Hematopoietic multipotent progenitor cell treated with erythropoietin and hydrocortisone succinate and interleukin-3 and kit ligand, for 17 days (in vitro differentiated cells): ENCODE results near the gene CXCR6.

Experiments used
- DNase-seq: peaks from one replicate; pipeline ENCODE4 v3.0.0-alpha.2; 2015; ENCODE audit warnings: low spot score

CXCR6 gene

DNA sequence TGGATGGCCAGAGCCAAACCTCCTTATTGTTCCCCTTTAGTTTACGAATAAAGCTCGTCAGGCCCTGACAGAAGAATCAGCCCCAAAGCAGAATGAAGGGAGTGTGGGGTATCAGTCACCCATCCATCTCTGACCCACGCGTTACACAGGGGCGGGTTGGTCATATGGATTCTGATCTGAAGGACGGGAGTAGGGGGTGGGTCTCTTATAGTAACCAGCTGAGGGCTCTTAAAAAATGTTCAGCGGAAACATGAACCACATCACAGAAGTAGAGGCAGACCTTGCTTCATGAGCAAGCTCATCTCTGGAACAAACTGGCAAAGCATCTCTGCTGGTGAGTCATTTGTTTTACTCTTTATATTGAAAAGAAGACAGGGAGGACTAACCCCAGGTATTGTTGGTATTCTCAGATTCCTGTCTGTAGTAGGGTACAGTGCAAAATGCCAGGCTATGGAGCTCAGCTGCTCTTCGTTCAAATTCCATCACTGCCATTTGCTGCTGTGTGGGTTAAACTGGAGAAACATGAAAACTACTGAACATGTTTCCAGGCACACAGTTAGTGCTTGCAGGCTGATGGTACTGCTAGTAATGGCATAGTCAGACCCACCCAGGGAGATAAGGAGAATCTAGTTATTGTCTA, at the start of gene CXCR6:
Gene CXCR6 (plus strand): TSS at position 258 of the 640 bp plus-strand sequence. CDS start 3,018 bp downstream, outside the sequence.
- DNase-seq = no peak

DNA sequence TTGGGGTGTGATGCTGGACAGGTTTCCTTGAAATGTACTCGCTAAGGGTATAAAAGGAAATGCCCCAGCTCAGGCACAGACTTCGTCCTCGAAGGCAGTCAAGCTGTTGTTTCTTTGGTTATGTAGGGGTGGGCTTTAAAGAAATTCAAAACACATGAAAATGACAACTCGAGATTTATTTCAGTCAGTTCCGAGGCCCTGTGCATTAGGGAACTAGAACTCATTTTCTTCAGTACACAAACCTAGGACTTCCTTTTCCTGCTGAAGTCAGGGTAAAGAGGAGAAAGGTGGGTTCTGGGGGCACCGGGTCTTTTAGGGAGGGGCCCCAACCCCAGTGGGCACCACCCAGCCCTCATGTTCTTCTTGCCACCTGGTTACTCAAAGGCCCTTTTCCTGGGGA, 49.2 kb upstream of the CXCR6 start:
- DNase-seq = no peak

DNA sequence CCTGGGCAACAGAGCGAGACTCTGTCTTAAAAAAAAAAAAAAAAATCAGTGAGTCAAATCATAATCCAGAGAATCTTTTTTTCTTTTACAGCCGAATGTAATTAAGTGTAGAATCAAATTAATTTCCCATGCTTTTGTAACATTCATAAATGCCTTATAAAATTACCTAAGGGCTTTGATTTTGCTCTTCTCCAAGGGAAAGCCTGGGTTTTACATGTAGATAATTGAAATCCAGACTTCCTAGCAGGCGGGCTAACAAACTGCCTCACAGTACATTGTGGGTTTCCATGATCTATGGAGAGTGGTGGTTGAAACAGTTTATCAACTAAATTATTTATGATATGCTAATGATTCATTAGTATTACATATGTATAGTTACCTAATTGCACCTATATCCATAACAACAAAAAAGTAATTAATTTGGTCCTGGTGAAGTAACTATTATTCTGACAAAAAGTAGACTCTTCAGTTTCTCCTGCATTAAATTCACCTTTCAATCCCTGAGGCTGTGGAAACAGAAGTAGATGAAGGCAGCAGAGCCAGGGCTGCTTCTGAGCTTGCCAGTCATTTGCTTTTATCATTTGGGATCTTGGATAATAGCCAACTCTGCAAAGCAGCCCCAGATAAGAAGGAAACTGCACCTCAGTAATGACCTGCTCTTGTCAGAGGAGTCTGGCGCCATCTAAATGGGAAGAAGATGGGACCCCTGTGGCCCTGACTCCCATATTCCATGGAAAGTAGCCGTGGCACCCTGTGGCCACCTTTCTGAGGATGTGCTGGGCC, 47.4 kb upstream of the CXCR6 start:
- DNase-seq = no peak

DNA sequence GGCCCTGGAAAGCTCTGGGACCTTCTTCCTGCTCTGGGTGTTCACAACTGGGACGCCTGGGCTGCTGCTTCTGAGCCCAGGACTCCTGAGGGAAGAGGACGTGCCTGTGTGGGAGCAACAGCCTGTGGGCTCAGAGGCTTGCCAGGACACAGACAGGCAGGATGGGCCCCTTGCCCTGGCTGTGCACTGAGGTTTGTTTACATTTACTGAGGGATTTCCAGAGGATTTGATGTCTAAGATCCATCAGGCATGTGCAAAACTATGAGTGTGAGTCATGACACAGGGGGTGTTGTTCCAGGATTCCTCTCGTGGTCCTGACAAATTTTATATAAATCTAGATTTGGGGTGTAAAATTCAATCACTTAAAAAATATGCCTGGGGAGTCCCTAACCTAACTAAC, 46.3 kb upstream of the CXCR6 start:
- DNase-seq = no peak

DNA sequence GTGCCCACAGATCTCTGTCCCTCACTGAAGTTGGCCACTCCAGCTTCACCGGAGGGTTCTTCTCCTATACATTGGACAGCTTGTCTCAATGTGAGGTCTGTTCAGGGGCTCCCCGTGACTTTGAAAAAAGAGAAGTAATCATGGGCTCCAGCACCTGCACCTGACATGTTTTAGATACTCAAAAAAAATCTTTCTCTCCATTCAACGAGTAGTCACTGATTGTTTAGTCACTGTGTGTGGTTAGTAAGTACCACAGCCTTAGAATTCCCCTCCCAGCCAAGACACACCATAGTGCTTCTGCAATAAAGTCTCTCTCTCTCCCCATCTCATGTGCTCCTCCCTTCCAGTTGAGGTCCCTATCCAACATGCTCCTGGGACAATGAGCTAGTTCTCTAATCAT, 38.3 kb upstream of the CXCR6 start:
- DNase-seq = no peak

DNA sequence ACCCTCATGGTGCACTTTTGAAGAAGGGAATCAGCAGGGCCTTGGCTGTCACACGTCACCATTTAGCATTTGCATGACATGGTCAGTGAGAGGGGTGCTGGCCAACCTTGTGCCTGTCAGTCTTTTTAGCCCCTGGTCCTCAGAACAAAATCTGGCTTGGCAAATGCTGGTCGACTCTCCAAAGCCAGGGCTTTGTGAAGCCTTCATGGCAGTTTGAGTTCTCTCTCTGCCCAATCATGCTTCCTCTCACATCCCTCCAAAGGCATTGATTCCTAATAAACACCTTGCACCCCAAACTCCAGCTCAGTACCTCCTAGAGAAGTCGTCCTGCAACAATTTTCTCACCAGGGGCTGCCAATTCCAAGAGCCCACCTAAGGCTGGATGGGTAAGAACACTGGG, 37.5 kb upstream of the CXCR6 start:
- DNase-seq = no peak

DNA sequence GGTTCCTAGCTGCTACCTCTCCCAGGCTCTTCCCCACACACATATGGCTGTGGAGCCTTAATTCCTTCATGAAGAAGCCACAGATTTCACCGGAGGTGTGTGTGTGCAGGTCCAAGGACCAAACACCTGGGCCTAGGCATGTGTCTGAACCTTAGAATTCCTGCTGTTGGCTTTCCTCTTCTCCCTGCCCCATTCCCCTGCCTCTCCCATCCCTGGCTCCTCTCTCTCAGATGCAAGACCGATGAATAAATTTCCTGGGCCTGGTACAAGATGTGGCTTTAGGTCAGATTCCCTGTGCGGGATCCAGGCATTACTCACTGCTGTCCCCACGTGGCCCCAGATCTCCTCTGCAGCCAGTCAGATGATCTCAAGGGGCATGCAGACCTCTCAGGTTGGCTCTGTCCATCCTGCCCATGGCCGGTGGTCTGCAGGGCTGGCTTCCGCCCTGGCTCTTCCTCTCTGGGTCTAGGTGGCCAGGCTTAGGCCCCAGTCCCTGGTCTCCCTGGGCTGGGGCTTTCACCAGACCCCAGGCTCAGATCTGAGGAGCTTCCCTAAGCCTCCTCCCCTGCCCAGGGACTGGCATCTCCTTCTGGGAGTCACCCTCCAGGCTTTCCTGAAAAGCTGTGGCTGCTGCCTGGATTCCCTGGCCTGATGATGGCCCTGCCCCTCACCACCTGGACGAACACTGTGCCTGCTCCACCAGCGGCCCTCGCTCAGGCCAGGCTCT, 36.4 kb upstream of the CXCR6 start:
- DNase-seq = no peak

DNA sequence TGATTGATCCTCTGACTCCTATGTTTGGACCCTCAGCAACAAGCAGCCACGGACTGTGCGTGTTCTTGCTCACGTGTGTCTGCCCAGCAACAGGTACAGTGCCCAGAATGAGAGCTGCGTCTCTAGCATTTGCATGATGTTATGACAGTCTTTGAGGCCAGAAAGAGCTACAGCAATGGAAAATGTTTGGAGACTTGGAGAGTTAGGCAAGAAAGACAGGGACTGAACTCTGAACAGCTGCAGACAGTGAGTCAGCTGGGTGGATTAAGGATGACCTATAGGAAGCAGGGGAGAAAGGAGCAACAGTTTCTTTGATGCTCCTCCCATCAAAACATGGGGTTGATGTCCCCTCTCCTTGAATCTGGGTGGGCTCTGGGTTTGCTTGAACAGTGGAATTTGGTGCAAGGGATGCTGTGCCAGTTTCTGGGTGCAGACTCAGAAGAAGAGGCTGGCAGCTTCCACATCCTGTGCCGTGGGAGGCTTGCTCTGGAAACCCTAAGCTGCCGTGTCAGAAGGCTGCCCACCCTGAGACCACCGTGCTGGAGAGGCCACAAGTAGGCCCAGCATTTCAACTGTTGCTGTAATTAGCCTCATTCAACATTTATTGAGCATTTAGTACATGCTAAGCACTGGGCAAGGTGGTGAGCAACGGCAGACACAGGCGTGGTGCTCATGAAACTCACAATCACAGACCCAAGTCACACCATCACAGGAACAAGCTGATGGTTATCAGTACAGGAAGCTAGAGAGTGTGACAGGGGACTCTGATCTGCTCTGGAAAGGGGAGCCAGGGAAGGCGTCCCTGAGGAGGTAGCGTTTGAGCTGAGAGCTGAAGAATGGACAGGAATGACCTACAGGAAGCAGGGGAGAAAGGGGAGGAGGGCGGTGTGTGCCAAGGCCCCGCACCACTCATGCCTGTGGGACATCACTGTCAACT, 35.2 kb upstream of the CXCR6 start:
- DNase-seq = no peak

DNA sequence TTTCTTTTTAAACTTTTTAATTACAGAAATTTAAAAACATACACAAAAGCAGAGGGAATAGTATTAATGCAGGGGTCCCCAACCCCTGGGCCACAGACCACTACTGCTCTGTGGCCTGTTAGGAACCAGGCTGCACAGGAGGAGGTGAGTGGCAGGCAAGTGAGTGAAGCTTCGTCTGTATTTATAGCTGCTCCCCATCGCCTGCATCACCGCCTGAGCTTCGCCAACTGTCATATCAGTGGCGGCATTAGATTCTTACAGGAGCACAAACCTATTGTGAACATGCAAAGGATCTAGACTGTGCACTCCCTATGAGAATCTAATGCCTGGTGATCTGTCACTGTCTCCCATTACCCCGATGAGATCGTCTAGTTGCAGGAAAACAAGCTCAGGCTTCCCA, 34.5 kb upstream of the CXCR6 start:
- DNase-seq = no peak

DNA sequence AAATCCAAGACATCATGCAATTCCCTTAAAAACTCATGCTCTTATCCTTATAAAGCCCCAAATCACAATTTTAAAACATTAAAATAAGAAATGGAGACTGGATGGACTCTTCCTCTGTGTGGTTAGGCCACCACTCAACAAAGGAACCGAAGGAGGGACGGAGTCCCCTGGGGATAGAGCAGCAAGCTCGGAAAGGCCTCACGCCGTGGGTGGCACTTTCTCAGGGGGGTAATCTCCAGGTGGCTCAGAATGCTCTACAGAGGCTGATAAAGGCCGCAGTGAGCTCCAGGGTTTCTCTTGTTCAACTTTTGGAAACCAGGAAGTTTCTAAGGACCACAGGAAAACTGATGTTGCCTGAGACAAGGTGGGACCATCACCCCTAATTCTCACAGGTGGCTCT, 33.7 kb upstream of the CXCR6 start:
- DNase-seq = no peak

DNA sequence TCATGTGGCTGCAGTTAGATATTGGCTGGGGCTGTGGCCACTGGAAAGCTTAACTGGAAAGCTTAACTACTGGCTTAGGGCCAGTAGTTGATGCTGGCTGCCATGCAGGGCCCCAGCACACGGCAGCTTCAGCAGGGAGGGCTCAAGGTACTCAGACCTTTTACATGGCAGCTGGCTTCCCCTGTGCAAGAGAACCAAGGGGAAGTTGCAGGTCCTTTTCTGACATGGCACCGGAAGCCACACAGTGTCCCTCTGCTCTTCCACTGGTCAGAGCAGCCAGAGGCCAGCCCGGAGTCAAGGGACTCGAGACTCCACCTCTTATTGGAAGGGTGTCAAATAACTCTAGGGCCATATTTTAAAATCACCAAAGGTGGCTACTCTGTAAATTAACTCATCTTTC, 32.4 kb upstream of the CXCR6 start:
- no peak for DNase-seq

DNA sequence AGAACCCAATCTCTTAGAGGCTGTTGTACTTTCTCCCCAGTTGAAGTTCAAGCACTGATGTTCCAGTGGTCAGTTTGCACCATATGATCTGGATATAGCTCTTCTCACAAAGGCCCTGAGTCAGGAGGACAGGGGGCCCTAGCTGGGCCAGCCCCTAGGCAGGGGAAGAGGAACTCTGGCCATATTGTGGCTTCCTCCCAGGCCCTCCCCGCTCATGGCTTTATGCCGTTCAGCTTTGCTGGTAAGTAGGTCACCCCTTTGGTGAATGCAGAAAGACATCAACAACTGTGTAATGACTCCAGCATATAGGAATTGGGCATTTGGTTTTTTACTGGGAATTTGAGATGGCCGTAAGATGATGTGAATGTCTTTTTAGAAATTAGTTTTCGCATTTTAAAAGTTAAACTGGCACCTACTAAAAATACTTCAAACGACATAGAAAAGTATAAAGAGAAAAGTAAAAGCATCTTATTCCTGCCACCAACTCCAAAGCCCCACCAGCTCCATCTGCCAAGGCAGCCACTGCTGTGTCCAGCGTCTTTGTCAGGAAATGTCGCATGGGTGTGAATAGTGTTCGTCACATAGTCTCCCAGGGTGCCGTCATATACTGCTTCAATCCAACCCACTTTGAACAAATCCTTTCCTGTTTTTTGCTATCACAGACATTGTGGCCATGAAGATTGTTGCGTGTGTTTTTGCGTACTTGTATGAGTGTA, 31.6 kb upstream of the CXCR6 start:
- DNase-seq = no peak

DNA sequence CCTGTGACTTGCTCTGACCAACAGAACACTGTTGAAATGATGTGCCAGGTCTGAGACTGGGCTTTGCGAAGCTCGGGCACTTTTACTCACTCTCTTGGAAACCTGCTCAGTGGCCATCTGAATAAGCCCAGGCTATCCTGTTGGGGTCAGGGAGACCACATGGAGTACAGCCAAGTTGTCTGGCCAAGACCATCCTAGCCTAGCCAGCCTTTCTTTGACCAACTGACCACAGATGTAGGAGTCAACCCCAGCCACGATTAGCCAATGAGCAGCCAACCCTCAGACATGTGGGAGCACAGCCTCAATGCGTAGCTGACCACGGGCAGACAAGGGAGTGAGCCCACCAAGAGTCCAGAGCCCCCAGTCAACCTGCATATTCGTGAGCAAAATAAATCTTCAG, 30.8 kb upstream of the CXCR6 start:
- no peak for DNase-seq

DNA sequence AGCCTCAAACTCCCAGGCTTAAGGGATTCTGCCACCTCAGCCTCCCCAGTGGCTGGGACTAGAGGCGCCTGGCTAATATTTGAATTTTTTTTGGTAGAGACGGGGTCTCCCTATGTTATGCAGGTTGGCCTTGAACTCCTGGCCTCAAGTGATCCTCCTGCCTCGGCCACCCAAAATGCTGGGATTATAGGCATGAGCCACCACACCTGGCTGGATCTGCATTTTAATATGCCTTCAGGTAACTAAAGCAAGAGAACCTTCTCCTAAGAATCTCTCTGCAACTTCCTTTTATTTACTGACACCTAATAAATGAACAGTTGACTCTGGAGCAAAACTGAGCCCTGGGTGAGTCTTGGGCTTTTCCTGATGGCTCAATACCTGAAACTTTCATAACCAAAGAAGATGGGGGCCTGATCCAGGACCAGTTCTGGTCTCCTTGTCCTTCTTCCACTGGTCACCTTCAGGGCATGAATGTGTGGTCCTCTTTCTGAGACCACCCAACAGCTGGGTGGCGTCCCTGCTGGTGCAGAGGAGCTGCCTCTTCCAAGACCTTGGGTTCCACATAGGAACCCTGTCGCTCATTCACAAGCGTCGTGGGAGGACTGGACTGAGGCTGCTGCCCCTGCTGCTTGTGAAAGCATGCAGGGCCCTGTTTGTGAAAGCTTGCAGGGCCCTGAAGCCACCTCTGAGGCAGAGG, 28.8 kb upstream of the CXCR6 start:
- DNase-seq = no peak

DNA sequence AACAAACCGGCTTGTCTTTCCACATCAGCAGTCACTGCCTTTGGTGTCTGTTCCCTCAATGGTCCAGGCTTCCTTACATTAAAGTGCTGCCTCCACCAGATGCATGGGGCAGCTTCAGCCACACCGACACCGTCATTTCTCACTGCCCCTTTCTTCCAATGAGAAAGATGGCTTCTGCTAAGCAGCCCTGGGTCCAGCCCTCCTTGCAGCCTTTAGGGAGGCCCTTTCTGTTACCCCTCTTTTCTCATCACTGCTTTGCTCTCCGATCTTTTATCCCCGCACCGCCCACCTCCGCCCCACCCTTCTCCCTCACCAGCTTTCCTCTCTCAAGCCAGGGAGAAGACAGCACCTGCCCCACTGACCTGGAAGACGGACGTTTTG, 28.2 kb upstream of the CXCR6 start:
- DNase-seq = no peak

DNA sequence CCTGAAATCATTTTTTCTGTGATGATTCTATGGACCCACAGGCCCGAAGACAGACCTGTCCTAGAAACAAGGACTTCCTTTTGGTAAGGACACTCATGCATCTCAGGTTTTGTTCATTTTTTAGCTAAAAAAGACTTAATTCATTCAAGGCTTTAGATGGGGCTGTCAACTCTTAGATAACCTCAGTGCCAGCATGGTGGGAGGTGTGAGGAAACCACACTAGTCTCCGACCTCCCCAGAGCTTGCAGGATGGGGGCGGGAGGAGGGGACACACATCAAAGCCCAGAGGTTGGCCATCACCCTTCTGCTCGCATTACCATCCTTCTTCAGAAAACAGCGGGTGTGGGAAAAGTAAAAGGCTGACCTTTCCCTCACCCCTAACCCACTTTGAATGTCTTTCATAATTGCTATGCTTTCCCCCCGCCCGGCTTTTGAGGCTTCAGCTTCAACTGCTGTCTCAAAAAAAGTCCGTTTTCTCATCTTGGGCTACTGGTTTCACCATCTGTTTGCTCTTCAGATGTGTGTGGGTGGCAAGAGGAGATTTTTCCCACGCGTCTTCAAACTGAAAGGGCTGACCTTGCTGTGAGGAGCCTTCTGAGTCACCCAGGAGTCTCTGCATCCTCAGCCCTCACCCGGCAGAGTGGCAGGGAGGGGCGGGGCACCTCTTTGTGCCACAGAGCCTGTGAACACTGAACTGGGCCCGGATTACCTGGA, 27.6 kb upstream of the CXCR6 start:
- DNase-seq = no peak

DNA sequence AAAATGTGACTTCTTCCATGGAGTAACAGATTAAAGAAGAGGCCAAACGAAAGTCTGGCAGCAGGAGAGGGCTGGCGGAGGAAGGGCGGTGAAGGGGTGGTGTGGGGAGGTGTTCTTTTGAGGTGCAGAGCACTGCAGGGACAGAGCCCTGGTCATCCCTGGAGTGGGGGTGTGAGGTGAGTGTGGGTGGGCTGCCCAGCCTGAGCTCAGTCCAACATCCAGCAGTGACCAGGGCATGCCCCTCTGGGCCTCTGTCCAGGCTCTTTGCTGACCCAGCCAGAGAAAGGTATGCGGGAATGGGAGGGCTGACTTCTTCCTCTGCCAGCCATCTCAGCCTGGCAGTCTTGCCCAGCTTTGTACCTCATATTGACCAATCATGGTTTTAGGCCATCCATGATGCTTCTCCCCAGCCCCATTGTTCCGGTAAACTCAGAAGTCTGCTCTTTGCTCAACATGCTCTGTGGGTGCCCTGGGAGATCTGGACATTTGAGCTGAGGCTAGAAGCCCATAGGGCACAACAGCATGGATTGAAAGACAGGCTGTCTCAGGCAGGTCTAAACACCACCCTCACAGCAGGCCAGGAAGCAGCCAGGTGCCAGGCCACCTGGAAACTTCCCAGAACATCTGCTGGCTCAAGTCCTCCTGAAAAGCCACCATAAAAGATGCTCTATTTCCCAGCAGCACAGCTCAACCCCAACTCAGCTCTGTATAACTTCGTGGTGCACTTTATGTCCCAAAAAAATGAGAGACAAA, 25.9 kb upstream of the CXCR6 start:
- DNase-seq = no peak

DNA sequence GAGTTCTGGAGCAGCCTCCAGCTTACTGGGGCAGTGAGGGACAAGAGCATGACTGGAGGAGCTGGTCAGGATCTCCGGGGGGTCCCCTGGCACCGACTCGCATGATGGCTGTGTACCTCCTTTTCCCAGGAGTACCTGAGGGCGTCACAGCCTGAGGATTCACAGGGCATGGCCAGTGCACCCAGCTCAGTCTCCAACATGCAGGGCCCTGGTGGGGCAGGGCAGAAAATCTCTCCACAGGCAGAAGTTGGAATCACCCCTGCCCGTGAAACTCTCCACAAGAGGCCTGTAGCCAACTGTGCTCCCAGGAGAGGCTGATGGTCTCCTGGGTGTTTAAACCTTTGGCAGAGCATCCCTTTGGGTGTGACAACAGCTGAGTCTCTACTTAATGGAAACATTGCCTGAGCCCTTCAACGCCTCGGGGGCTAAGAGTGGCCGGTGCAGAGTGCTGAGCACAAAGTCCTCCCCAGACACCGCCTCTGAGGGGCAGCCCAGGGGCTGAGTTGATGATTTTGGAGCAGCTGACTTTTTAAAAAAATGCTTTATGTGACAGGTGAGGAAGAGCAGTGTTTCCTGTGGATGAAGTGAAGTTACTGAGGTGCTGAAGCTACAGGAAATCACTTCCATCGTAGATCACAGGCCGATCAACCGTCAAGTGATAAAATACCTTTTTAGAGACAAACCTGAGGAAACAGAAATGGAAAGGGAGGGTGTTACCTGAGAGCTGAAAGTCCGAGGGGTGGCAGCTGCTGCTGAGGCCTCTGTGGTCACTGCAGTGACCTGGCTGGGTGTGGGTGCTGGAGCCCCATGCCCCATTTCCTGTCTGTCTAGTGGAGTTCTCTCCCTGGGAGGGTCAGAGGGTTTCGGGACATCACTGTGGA, 21.9 kb upstream of the CXCR6 start:
- DNase-seq = no peak

DNA sequence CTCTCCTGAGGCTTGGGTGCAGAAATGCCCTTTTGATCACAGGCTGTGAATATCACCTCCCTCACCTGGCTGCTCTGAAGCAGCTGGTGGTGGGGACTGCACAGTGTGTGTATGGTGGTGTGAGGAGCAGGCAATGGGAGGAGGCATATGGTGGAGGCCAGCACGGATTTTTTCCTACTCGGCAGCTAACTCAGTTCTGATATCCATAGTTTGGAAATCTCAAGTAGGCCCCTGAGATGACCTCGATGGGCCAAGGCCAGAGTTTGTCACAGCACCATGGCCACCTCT, 21.3 kb upstream of the CXCR6 start:
- no peak for DNase-seq
